Mesenteric fat pad (tissue), 1 donor: ENCODE measurements around the gene MMP12. TPM values are rescaled to one million over a fixed set of nuclear protein-coding genes. Genes with fewer than 3 reads are reported as not detected.

Experiments
- DNase-seq: peaks from one replicate; pipeline ENCODE4 v3.0.0-alpha.2; 2020; ENCODE audit warnings: low spot score
- total RNA-seq: library from RNA; stranded (reverse); fragmentation: NEBNext Ultra II Directional; extraction: Animal tissue kit (Norgen Biotek cat#: 25700); gene quantifications from one replicate; pipeline ENCODE4 v1.2.1, GENCODE V29; 2021
- donor health status: DM: yes; HTN: yes; CAD: no.

The MMP12 gene
- total RNA-seq, 1 donor from 2014 or later = 0.29 TPM

GRCh38 chr11:102850973-102851745 is 23.6 kb downstream of the MMP12 start:
- no peak for DNase-seq

- no peak for DNase-seq
Measured at GRCh38 chr11:102849311-102849710, 25.5 kb downstream of the MMP12 start.

GRCh38 chr11:102846292-102846691 is 28.5 kb downstream of the MMP12 start:
- no peak for DNase-seq

- no peak for DNase-seq
Measured at GRCh38 chr11:102843489-102843888, 31.3 kb downstream of the MMP12 start, which contains the start of gene MMP3. MMP3 (minus strand) TSS chr11:102843609; CDS start chr11:102843546, 63 bp downstream.

GRCh38 chr11:102842930-102843329 is 31.9 kb downstream of the MMP12 start:
- no peak for DNase-seq

GRCh38 chr11:102840018-102840417 is 34.8 kb downstream of the MMP12 start:
- no peak for DNase-seq

GRCh38 chr11:102837646-102838045 is 37.1 kb downstream of the MMP12 start:
- DNase-seq = no peak

GRCh38 chr11:102837156-102837555 is 37.6 kb downstream of the MMP12 start:
- no peak for DNase-seq

GRCh38 chr11:102836290-102836875 is 38.4 kb downstream of the MMP12 start:
- DNase-seq = no peak

- DNase-seq = no peak
Measured at GRCh38 chr11:102833731-102834130, 41.1 kb downstream of the MMP12 start.

- no peak for DNase-seq
Measured at GRCh38 chr11:102832612-102833011, 42.2 kb downstream of the MMP12 start.

- no peak for DNase-seq
Measured at GRCh38 chr11:102831489-102832440, 43.0 kb downstream of the MMP12 start.

GRCh38 chr11:102831128-102831488 is 43.7 kb downstream of the MMP12 start:
- no peak for DNase-seq

GRCh38 chr11:102830001-102830727 is 44.6 kb downstream of the MMP12 start:
- DNase-seq = no peak

GRCh38 chr11:102829316-102830000 is 45.3 kb downstream of the MMP12 start:
- no peak for DNase-seq

- no peak for DNase-seq
Measured at GRCh38 chr11:102824556-102824955, 50.2 kb downstream of the MMP12 start.

- DNase-seq = no peak
Measured at GRCh38 chr11:102819491-102819890, 55.3 kb downstream of the MMP12 start.

GRCh38 chr11:102813484-102813883 is 61.3 kb downstream of the MMP12 start:
- no peak for DNase-seq
